Astrocyte of the cerebellum (primary cell): ENCODE results near the gene RBMX2.
"Not testable (repeated sequence)": the region's sequence is repeated elsewhere in the genome, so short reads cannot be mapped to it uniquely, and the experiment has no call there.

Source experiments
- DNase-seq: peaks from one replicate; pipeline ENCODE4 v3.0.0-alpha.2; 2011; ENCODE audit warnings: low read depth
- H3K4me3 ChIP-seq: 2 replicates; pipeline ENCODE4 v1.5.1; 2011; ENCODE audit warnings: mild to moderate bottlenecking, low read depth, low read length, moderate library complexity
- in situ Hi-C: cut with HindIII; loops from 2 replicates; pipeline ENCODE4 v1.10.0; 2017; ENCODE audit warnings: low sequenced_read_pairs
- TF ChIP-seq, protein P1 (sequence below): IDR thresholded peaks from 2 replicates; pipeline ENCODE4 v1.5.1; 2012; ENCODE audit warnings: low read length, low read depth, moderate library complexity, mild to moderate bottlenecking; ENCODE audit errors: missing control alignments

Gene RBMX2

DNA sequence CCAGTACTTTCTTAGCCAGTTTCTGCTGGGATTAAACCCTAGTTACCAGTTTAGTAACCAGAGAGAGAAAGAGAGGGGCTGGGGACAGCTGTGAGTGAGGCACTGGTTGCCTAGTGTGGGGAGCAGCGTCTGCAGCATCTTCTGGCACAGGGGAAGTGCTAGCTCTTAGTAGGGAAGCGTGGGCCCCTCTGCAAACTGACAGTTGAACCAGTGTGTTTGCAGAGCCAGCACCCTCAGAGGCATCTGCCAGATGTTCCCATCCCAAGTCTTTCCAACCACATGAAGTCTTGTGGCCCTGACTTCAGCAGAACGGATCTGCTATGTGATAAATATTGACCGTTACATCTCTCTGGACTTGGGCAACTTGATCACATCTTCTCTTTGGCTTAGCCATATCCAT lies 15.0 kb downstream of the RBMX2 start:
- TF ChIP-seq, protein P1, sequence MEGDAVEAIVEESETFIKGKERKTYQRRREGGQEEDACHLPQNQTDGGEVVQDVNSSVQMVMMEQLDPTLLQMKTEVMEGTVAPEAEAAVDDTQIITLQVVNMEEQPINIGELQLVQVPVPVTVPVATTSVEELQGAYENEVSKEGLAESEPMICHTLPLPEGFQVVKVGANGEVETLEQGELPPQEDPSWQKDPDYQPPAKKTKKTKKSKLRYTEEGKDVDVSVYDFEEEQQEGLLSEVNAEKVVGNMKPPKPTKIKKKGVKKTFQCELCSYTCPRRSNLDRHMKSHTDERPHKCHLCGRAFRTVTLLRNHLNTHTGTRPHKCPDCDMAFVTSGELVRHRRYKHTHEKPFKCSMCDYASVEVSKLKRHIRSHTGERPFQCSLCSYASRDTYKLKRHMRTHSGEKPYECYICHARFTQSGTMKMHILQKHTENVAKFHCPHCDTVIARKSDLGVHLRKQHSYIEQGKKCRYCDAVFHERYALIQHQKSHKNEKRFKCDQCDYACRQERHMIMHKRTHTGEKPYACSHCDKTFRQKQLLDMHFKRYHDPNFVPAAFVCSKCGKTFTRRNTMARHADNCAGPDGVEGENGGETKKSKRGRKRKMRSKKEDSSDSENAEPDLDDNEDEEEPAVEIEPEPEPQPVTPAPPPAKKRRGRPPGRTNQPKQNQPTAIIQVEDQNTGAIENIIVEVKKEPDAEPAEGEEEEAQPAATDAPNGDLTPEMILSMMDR, result no peak
- in situ Hi-C loops, result no loop called here
- no peak for DNase-seq
- H3K4me3 ChIP-seq, result no peak overlapping the region

DNA sequence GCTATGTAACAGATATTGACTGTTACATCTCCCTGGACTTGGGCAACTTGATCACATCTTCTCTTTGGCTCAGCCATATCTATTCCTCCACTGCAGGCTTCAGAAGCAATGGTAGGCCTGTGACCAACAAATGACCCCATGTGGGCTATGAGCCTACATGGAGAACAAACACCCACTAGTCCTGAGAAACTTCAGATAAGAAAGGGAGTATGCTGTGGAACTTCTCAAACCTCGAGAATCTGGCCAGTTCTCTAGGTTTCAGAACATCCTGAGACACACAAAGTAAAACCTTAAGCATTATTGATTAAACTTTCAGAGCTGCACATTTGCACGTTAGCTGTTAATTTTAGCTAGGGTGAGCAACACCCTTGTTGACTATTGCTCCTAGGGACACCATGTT lies 16.3 kb downstream of the RBMX2 start:
- no peak for DNase-seq
- TF ChIP-seq, protein P1, result no peak
- no peak overlapping the region for H3K4me3 ChIP-seq
- in situ Hi-C loops, result no loop called here

DNA sequence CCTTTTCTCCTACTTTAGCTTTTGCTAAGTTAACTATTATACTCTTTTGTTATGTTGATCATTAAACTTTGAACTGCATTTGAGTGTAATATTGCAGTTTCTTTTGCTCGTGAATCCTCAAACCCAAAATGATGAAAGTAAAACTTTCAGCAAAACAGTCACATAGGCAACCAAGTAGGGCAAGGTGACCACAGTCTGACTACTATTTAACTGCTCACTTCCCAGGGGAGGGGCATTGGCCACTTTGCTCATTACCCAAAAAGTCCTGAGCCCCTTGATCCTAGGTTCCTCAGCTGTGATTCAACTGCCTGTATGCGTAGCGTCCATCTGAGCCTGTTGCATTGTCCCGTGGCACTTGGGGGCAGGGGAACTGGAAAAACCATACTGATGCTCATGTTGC lies 17.0 kb downstream of the RBMX2 start:
- in situ Hi-C loops, result no loop called here
- TF ChIP-seq, protein P1, result no peak
- no peak overlapping the region for H3K4me3 ChIP-seq
- DNase-seq, result no peak

DNA sequence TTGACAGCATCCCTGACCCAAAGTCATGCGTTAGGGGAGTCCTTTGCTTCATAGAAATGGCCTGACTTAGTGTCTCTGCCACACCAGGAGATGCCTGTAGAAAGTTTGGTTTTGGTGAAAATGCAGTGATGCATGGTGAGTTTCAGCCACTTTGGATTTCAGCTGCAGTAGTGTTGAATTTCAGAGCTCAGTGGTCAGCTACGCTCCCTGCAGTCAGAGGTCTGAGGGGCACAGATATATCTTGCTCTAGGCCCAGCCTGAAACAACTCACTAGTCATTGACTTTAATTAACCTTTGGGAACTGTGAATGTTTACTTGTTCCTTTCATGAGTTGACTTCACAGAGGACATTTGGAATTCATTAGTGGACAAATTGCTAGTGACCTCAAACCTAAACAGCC lies 17.5 kb downstream of the RBMX2 start:
- DNase-seq, result no peak
- in situ Hi-C loops, result no loop called here
- H3K4me3 ChIP-seq, result no peak overlapping the region
- TF ChIP-seq, protein P1, result no peak

DNA sequence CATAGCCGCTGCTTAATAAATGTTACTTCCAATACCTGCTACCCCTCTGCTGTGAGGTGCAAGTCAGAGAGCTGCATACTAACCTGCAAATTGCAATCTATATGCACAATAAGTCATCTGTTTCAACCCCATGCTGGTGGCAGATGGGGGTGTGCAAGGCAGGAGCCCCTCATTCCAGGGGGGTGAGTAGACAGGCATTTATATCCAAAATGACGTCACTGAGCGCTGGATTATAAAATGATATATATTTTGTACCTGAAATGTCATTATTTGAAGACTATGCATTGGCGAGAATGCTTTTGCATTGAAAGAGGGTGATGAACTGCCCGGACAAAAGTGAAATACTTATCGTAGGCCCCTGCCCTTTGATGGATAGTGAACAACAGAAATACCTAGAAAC lies 24.7 kb downstream of the RBMX2 start:
- TF ChIP-seq, protein P1, result no peak
- no peak for DNase-seq
- in situ Hi-C loops, result no loop called here

DNA sequence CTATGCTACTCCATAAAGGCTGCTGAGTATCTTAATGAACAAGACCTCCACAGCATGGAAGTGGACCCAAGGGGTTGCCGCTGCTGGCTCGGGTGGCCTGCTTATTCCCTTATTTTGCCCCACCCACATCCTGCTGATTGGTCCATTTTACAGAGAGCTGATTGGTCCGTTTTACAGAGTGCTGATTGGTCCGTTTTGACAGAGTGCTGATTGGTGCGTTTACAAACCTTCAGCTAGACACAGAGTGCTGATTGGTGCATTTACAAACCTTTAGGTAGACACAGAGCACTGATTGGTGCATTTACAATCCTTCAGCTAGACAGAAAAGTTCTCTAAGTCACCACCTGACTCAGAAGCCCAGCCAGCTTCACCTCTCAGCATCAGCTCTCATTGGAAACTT lies 27.4 kb downstream of the RBMX2 start:
- in situ Hi-C loops, DNase-seq, H3K4me3 ChIP-seq: not testable (repeated sequence)

More for the DNA sequence above, 24.7 kb downstream of the RBMX2 start:
- no peak overlapping the region for H3K4me3 ChIP-seq

DNA sequence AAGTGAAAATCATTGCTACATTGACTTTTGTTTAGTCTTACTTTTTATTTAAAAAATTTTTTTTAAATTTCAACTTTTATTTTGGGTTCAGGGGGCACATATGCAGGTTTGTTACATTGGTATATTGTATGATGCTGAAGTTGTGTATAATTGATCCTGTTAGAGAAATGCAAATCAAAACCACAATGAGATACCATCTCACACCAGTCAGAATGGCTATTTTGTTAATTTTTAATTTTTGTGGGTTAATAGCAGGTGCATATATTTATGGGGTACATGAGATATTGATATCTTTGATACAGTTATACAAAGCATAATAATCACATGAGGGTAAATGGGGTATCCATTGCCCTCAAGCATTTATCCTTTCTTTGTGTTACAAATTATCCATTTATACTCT lies 34.1 kb downstream of the RBMX2 start:
- in situ Hi-C loops, result no loop called here
- no peak for DNase-seq
- H3K4me3 ChIP-seq, result no peak overlapping the region
- TF ChIP-seq, protein P1, result no peak

DNA sequence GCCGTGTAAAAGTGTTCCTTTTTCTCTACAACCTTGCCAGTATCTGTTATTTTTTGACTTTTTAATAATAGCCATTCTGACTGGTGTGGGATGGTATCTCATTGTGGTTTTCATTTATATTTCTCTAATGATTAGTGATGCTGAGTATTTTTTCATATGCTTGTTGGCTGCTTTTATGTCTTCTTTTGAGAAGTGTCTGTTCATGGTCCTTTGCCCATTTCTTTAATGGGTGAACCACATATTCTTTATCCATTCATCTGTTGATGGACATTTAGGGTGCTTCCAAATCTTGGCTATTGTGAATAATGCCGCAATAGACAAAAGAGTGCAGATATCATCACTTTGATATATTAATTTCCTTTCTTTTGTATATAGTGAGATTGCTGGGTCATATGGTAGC lies 36.2 kb downstream of the RBMX2 start:
- in situ Hi-C loops, DNase-seq, H3K4me3 ChIP-seq: not testable (repeated sequence)
